K562 (cell line): ENCODE results near the gene MPPED1. TPM values are rescaled to one million over a fixed set of nuclear protein-coding genes. Genes with fewer than 3 reads are reported as not detected.

ENCODE experiments used
- ATAC-seq: fragments of 200-7000 bp; cut with Tn5 transposase; 3 replicates; pipeline ENCODE4 v1.9.1; 2020; ENCODE audit warnings: moderate library complexity
- BruUV-seq: library from RNA; stranded (reverse); fragments of 400-500 nt; replicated peaks from 2 replicates; lab custom pipeline; 2021; lab: Mats Ljungman, UMichigan
- CTCF ChIA-PET: fragments of 300-600 bp; formaldehyde crosslinking; extraction: SDS; loops from one replicate; lab custom pipeline; 2021; ENCODE audit warnings: low intra/inter-chr PET ratio; lab: Yijun Ruan, JAX
- POLR2A ChIA-PET: fragments of 300-600, 350-650 bp; sonication (Branson Sonifier 250); formaldehyde crosslinking; extraction: SDS; loops from one replicate; lab custom pipeline; 2021; ENCODE audit warnings: antibody characterized with exemption, inconsistent platforms; lab: Yijun Ruan, JAX
- DNase-seq, 4 experiments: peaks; one replicate each; pipeline versions ENCODE4 v3.0.0 to v3.0.0-alpha.2; 2011 to 2018; ENCODE audit warnings: low spot score in 3 of 4, mixed read lengths in 3 of 4; ENCODE audit errors: extremely low read depth in 1 of 4
- FAIRE-seq: peaks from 2 replicates; lab custom pipeline; 2011; peaks lifted over from hg19 to GRCh38; lab: Jason Lieb, UNC
- H2AFZ ChIP-seq: 2 replicates; pipeline ENCODE4 v1.6.0; 2011; ENCODE audit warnings: low read depth, low read length, control low read depth, inconsistent platforms
- H3K27ac ChIP-seq: fragments of 200-600 bp; 3 replicates; pipeline ENCODE4 v1.8.0; 2011; ENCODE audit warnings: low read depth, mild to moderate bottlenecking, control low read depth, inconsistent platforms, low read length, moderate library complexity, mixed read lengths; ENCODE audit errors: extremely low read depth
- H3K27me3 ChIP-seq, 2 experiments: fragments of 300-600 bp in 1 of 2; 2 replicates in 1 of 2; 3 replicates in 1 of 2; pipeline versions ENCODE4 v1.6.0 to v1.8.0; 2011; ENCODE audit warnings: inconsistent platforms in 2 of 2, low read length in 2 of 2, mild to moderate bottlenecking in 1 of 2, mixed read lengths in 1 of 2, moderate library complexity in 1 of 2; ENCODE audit not compliant: control insufficient read depth in 2 of 2, insufficient read depth in 2 of 2
- H3K36me3 ChIP-seq: fragments of 300-600 bp; 3 replicates; pipeline ENCODE4 v1.8.0; 2011; ENCODE audit warnings: mild to moderate bottlenecking, low read length, inconsistent platforms; ENCODE audit not compliant: control insufficient read depth, insufficient read depth
- H3K4me1 ChIP-seq, 2 experiments: fragments of 200-600 bp in 1 of 2; replicated peaks in 1 of 2; 2 replicates in 1 of 2; 3 replicates in 1 of 2; pipeline versions ENCODE4 v1.5.1 to v1.8.0; 2011; ENCODE audit warnings: inconsistent platforms in 2 of 2, low read length in 2 of 2, mild to moderate bottlenecking in 1 of 2, mixed read lengths in 1 of 2, moderate library complexity in 1 of 2; ENCODE audit not compliant: control insufficient read depth in 2 of 2, insufficient read depth in 2 of 2
- H3K4me2 ChIP-seq: 2 replicates; pipeline ENCODE4 v1.6.1; 2011; ENCODE audit warnings: low read length, control low read depth, inconsistent platforms, mixed read lengths; ENCODE audit not compliant: insufficient read depth
- H3K4me3 ChIP-seq: fragments of 200-600 bp; sonication (generic), shearing (Covaris generic); 2 replicates; pipeline ENCODE4 v1.5.1; 2016; ENCODE audit warnings: control low read depth, inconsistent platforms
- H3K79me2 ChIP-seq: fragments of 200-600 bp; 3 replicates; pipeline ENCODE4 v1.8.0; 2011; ENCODE audit warnings: low read length, inconsistent platforms; ENCODE audit not compliant: control insufficient read depth, insufficient read depth
- H3K9ac ChIP-seq, 2 experiments: 2 replicates each; pipeline versions ENCODE4 v1.6.0 to v1.6.1; 2011; ENCODE audit warnings: low read depth in 2 of 2, low read length in 2 of 2, control low read depth in 1 of 2, inconsistent platforms in 1 of 2, mild to moderate bottlenecking in 1 of 2, mixed read lengths in 1 of 2; ENCODE audit not compliant: insufficient read depth in 1 of 2
- H3K9me1 ChIP-seq: one replicate; pipeline ENCODE4 v1.6.0; 2011; ENCODE audit warnings: inconsistent platforms, mild to moderate bottlenecking, low read length, moderate library complexity; ENCODE audit not compliant: control insufficient read depth, insufficient read depth
- H3K9me3 ChIP-seq: replicated peaks from 2 replicates; pipeline ENCODE4 v1.5.1; 2011; ENCODE audit warnings: low read depth, low read length, inconsistent platforms; ENCODE audit not compliant: control insufficient read depth, insufficient read depth
- H4K20me1 ChIP-seq: replicated peaks from 2 replicates; pipeline ENCODE4 v1.6.1; 2011; ENCODE audit warnings: low read length, inconsistent platforms, mixed read lengths; ENCODE audit not compliant: control insufficient read depth, insufficient read depth
- BCOR ChIP-seq: fragments of 450-650 bp; IDR thresholded peaks from 2 replicates; pipeline ENCODE4 v1.6.1; 2016
- CAMTA2 ChIP-seq: fragments of 250-450 bp; sonication (Bioruptor Pico); conservative IDR thresholded peaks from 2 replicates; pipeline ENCODE4 v1.5.1; 2022
- FOXJ3 ChIP-seq: sonication (generic); formaldehyde crosslinking; IDR thresholded peaks from 2 replicates; pipeline ENCODE4 v1.4.0; 2020; ENCODE audit warnings: mild to moderate bottlenecking, missing genetic modification reagents
- HSF4 ChIP-seq: fragments of 250-450 bp; sonication (Bioruptor Pico); IDR thresholded peaks from 2 replicates; pipeline ENCODE4 v2.1.2; 2022; ENCODE audit warnings: mild to moderate bottlenecking, moderate library complexity, borderline replicate concordance
- LEF1 ChIP-seq: fragments of 450-650 bp; IDR thresholded peaks from 2 replicates; pipeline ENCODE4 v1.6.1; 2016; ENCODE audit warnings: mild to moderate bottlenecking
- NCOA4 ChIP-seq: fragments of 450-650 bp; IDR thresholded peaks from 2 replicates; pipeline ENCODE4 v1.6.1; 2018; ENCODE audit warnings: mild to moderate bottlenecking; ENCODE audit not compliant: partially characterized antibody
- NELFE ChIP-seq: IDR thresholded peaks from 2 replicates; pipeline ENCODE4 v1.6.1; 2011; ENCODE audit warnings: mild to moderate bottlenecking; ENCODE audit not compliant: insufficient read depth, insufficient read length
- POLR2B ChIP-seq: fragments of 450-650 bp; IDR thresholded peaks from 2 replicates; pipeline ENCODE4 v1.6.1; 2018; ENCODE audit warnings: low read depth; ENCODE audit not compliant: partially characterized antibody
- SMARCA4 ChIP-seq: fragments of 450-650 bp; IDR thresholded peaks from 2 replicates; pipeline ENCODE4 v1.6.1; 2016
- SREBF1 ChIP-seq: fragments of 150-350 bp; IDR thresholded peaks from 2 replicates; pipeline ENCODE4 v1.6.1; 2014; ENCODE audit warnings: antibody characterized with exemption, low read depth, low read length, borderline replicate concordance
- TCF7 ChIP-seq: sonication (generic); IDR thresholded peaks from 2 replicates; pipeline ENCODE4 v1.6.1; 2016; ENCODE audit warnings: antibody characterized with exemption, borderline replicate concordance
- ZKSCAN1 ChIP-seq: fragments of 150-350 bp; IDR thresholded peaks from 2 replicates; pipeline ENCODE4 v1.6.1; 2016; ENCODE audit warnings: low read depth, low read length
- ZNF347 ChIP-seq: fragments of 450-650 bp; formaldehyde crosslinking; IDR thresholded peaks from 2 replicates; pipeline ENCODE4 v1.4.0; 2020; ENCODE audit warnings: low read depth, mild to moderate bottlenecking, moderate library complexity
- WGBS: fragments of 100-300 bp; shearing (Covaris generic); methylation state at CpG from one replicate; pipeline ENCODE4 v1.1.6; 2016; ENCODE audit warnings: low coverage, mixed read lengths; ENCODE audit not compliant: insufficient coverage; ENCODE audit errors: missing lambda C conversion rate; 5-methylcytosine and 5-hydroxymethylcytosine counted together
- in situ Hi-C: fragments of 300-500 bp; cut with MboI; formaldehyde crosslinking; loops from 4 replicates; pipeline ENCODE4 v1.15.0; 2018; ENCODE audit warnings: inconsistent platforms, mixed read lengths
- intact Hi-C: fragments of 100-400 bp; cut with micrococcal nuclease; formaldehyde crosslinking; loops from 2 replicates; pipeline ENCODE4 v1.14.2; 2022
- polyA plus RNA-seq, 8 experiments: library from polyadenylated mRNA; depleted of rRNA in 4 of 8; stranded (reverse) in 5 of 8; unstranded in 3 of 8; fragments of >200 nt; fragmentation: Nextera tagmentation in 2 of 8; fragmentation: Illumina TruSeq in 1 of 8; extraction: Ambion mirVana in 2 of 8; extraction: Trizol in 1 of 8; gene quantifications; 2 replicates each; pipeline versions ENCODE4 v1.2.1 to v1.2.3, GENCODE V29; 2011 to 2014; ENCODE audit warnings: inconsistent platforms in 1 of 8, missing spikeins in 1 of 8
- total RNA-seq, 7 experiments: library from RNA; depleted of rRNA in 6 of 7; stranded (reverse); fragments of >200 nt in 6 of 7; fragmentation: Illumina TruSeq in 2 of 7; extraction: Trizol in 2 of 7; gene quantifications; 2 replicates each; pipeline versions ENCODE4 v1.2.1 to v1.2.3, GENCODE V29; 2011 to 2021; ENCODE audit warnings: low replicate concordance in 1 of 7

MPPED1 gene
- total and polyA plus RNA-seq, 9 of the 15 experiments (the other 6 are each of a cell fraction or from before 2014, with no cell fraction given), result not detected

DNA sequence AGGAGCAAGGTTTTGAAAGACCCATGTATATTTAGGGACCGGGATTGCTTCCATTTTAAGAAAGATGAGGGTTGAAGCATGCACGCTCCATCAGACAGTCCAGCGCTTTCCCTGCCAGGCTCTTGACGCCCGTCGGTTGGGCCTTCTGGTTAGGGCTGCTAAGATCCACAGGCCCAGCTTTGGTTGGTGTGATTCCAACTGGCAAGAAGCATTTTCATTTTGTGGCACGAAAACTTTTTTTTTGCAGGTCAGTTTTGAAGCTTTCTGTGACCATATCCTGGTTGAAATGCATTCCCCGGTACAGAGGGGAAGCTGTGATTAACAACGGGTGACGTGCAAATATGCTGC lies 34.3 kb upstream of the MPPED1 start:
- TF ChIP-seq TCF7 (no peak), FOXJ3 (no peak), SMARCA4 (no peak), NELFE (no peak), ZNF347 (CRISPR knock-in tag) (no peak), SREBF1 (no peak), POLR2B (no peak), NCOA4 (no peak), HSF4 (CRISPR knock-in tag) (no peak), BCOR (no peak), LEF1 (no peak), CAMTA2 (CRISPR knock-in tag) (no peak), ZKSCAN1 (no peak)
- no peak overlapping the region for H3K4me3 ChIP-seq
- intact Hi-C loops, result no loop called here
- H4K20me1 ChIP-seq, result no peaks in the 10 kb centered on the region
- no peaks in the 10 kb centered on the region for H3K9me1 ChIP-seq
- no peak overlapping the region for H2AFZ ChIP-seq
- ATAC-seq, result no peak
- no peak overlapping the region for H3K4me2 ChIP-seq
- no TSS peak for BruUV-seq
- H3K79me2 ChIP-seq, result no peaks in the 10 kb centered on the region
- ChIA-PET CTCF (interaction anchor here (0.5 to 0.7 kb wide), 2 partner anchors 94 to 186 kb away, joined by 3 to 4 read pairs; no protein-coding TSS in a partner anchor), POLR2A (no interaction called here)
- no peaks in the 10 kb centered on the region for H3K4me1 ChIP-seq
- FAIRE-seq, result no peak
- no peaks in the 10 kb centered on the region for H3K9me3 ChIP-seq
- in situ Hi-C loops, result loop anchor here (10.0 kb wide), 1 partner anchor 103 kb away; no protein-coding TSS in a partner anchor
- no peak for DNase-seq
- WGBS, result 2% methylated on average over 7 of the region's 10 CpGs
- H3K9ac ChIP-seq, result no peak overlapping the region
- H3K36me3 ChIP-seq, result no peaks in the 10 kb centered on the region
- no peak overlapping the region for H3K27ac ChIP-seq
- H3K27me3 ChIP-seq, result peaks cover 5 to 10% of the 10 kb centered on the region in 2 experiments; a peak in 2 of 5 replicates
